HepG2 (cell line): ENCODE data around the gene SRPRA. TPM values are rescaled to one million over a fixed set of nuclear protein-coding genes. Genes with fewer than 3 reads are reported as not detected.
A peak's percentile ranks its signal among the peaks of the same experiment; 100 is the strongest.

Source experiments
- ATAC-seq: fragments of 200-7000 bp; cut with Tn5 transposase; 3 replicates; pipeline ENCODE4 v1.9.1; 2020; ENCODE audit warnings: mild to moderate bottlenecking, moderate library complexity
- BruUV-seq: library from RNA; stranded (reverse); fragments of 400-500 nt; replicated peaks from 2 replicates; lab custom pipeline; 2021; lab: Mats Ljungman, UMichigan
- CTCF ChIA-PET: fragments of 300-600 bp; formaldehyde crosslinking; extraction: SDS; loops from one replicate; lab custom pipeline; 2021; ENCODE audit warnings: low total read pairs, inconsistent platforms, low intra/inter-chr PET ratio; lab: Yijun Ruan, JAX
- POLR2A ChIA-PET: fragments of 350-600 bp; sonication (Branson Sonifier 250); formaldehyde crosslinking; loops from one replicate; lab custom pipeline; 2020; ENCODE audit warnings: antibody characterized with exemption, inconsistent platforms; lab: Yijun Ruan, JAX
- DNase-seq: peaks from one replicate; pipeline ENCODE4 v3.0.0-alpha.2; 2015; ENCODE audit warnings: low spot score
- FAIRE-seq: peaks from 3 replicates; lab custom pipeline; 2011; peaks lifted over from hg19 to GRCh38; lab: Jason Lieb, UNC
- H2AFZ ChIP-seq: one replicate; pipeline ENCODE4 v1.6.1; 2011; ENCODE audit warnings: low read length, inconsistent platforms
- H3K27ac ChIP-seq: fragments of 300-600 bp; 3 replicates; pipeline ENCODE4 v1.8.0; 2011; ENCODE audit warnings: mixed run types, mild to moderate bottlenecking, mixed read lengths, low read length, inconsistent platforms; ENCODE audit not compliant: insufficient read depth; ENCODE audit errors: extremely low read length
- H3K27me3 ChIP-seq, 2 experiments: fragments of 200-600 bp in 1 of 2; 2 replicates in 1 of 2; 3 replicates in 1 of 2; pipeline versions ENCODE4 v1.6.0 to v1.8.0; 2011; ENCODE audit warnings: low read length in 2 of 2, mild to moderate bottlenecking in 2 of 2, moderate library complexity in 2 of 2, inconsistent platforms in 1 of 2; ENCODE audit not compliant: insufficient read depth in 2 of 2, control insufficient read depth in 1 of 2
- H3K36me3 ChIP-seq, 2 experiments: fragments of 200-600 bp in 1 of 2; replicated peaks in 1 of 2; 2 replicates in 1 of 2; 3 replicates in 1 of 2; pipeline versions ENCODE4 v1.5.1 to v1.8.0; 2011; ENCODE audit warnings: low read length in 2 of 2, inconsistent platforms in 1 of 2; ENCODE audit not compliant: insufficient read depth in 2 of 2, control insufficient read depth in 1 of 2
- H3K4me1 ChIP-seq: 2 replicates; pipeline ENCODE4 v1.5.1; 2012; ENCODE audit warnings: low read length, inconsistent platforms; ENCODE audit not compliant: insufficient read depth
- H3K4me2 ChIP-seq: 2 replicates; pipeline ENCODE4 v1.6.0; 2011; ENCODE audit warnings: low read depth, low read length, inconsistent platforms
- H3K4me3 ChIP-seq, 3 experiments: fragments of 200-600 bp in 1 of 3; sonication (generic), shearing (Covaris generic) in 1 of 3; replicated peaks in 1 of 3; 2 replicates each; pipeline ENCODE4 v1.5.1; 2011 to 2016; ENCODE audit warnings: low read length in 3 of 3, inconsistent platforms in 2 of 3, low read depth in 2 of 3, mild to moderate bottlenecking in 2 of 3, control low read depth in 1 of 3, mixed read lengths in 1 of 3; ENCODE audit not compliant: insufficient read depth in 1 of 3
- H3K79me2 ChIP-seq: one replicate; pipeline ENCODE4 v1.6.1; 2011; ENCODE audit warnings: low read length, inconsistent platforms; ENCODE audit not compliant: insufficient read depth
- H3K9ac ChIP-seq: 2 replicates; pipeline ENCODE4 v1.6.0; 2011; ENCODE audit warnings: mild to moderate bottlenecking, low read depth, low read length, inconsistent platforms; ENCODE audit not compliant: insufficient read depth
- H3K9me3 ChIP-seq: 2 replicates; pipeline ENCODE4 v1.5.1; 2012; ENCODE audit warnings: mild to moderate bottlenecking, low read length
- H4K20me1 ChIP-seq: 2 replicates; pipeline ENCODE4 v1.6.0; 2011; ENCODE audit warnings: inconsistent platforms, mild to moderate bottlenecking, low read length, moderate library complexity; ENCODE audit not compliant: insufficient read depth
- AKAP8 ChIP-seq: sonication (generic); formaldehyde crosslinking; IDR thresholded peaks from 2 replicates; pipeline ENCODE4 v1.5.1; 2020; ENCODE audit warnings: mild to moderate bottlenecking, missing genetic modification reagents
- ARHGAP35 ChIP-seq: sonication (generic); formaldehyde crosslinking; IDR thresholded peaks from 2 replicates; pipeline ENCODE4 v1.9.0; 2022; ENCODE audit warnings: mild to moderate bottlenecking, inconsistent platforms, moderate library complexity, missing genetic modification reagents, borderline replicate concordance
- BCL6 ChIP-seq: IDR thresholded peaks from 2 replicates; pipeline ENCODE4 v1.6.1; 2016; ENCODE audit warnings: missing genetic modification reagents, missing compliant biosample characterization
- HBP1 ChIP-seq: IDR thresholded peaks from 2 replicates; pipeline ENCODE4 v1.6.1; 2016; ENCODE audit warnings: low read depth, control low read depth
- HES4 ChIP-seq: sonication (generic); formaldehyde crosslinking; IDR thresholded peaks from 2 replicates; pipeline ENCODE4 v1.9.0; 2021; ENCODE audit warnings: mild to moderate bottlenecking, missing genetic modification reagents, borderline replicate concordance
- JARID2 ChIP-seq: sonication (generic); formaldehyde crosslinking; IDR thresholded peaks from 2 replicates; pipeline ENCODE4 v1.8.1; 2023; ENCODE audit warnings: missing genetic modification reagents, inconsistent platforms; ENCODE audit not compliant: insufficient replicate concordance
- MBNL3 ChIP-seq: fragments of 250-450 bp; sonication (Bioruptor Pico); conservative IDR thresholded peaks from 2 replicates; pipeline ENCODE4 v1.8.0; 2022; ENCODE audit warnings: mild to moderate bottlenecking, inconsistent platforms
- NCOA5 ChIP-seq: sonication (generic); formaldehyde crosslinking; IDR thresholded peaks from 2 replicates; pipeline ENCODE4 v1.4.0; 2020; ENCODE audit warnings: missing genetic modification reagents
- PHF21A ChIP-seq: sonication (generic); formaldehyde crosslinking; IDR thresholded peaks from 2 replicates; pipeline ENCODE4 v1.5.0; 2020; ENCODE audit warnings: mild to moderate bottlenecking, missing genetic modification reagents
- PHF5A ChIP-seq: IDR thresholded peaks from one replicate; pipeline ENCODE4 v1.6.1; 2018; ENCODE audit warnings: low read depth, missing genetic modification reagents; ENCODE audit not compliant: unreplicated experiment
- TEAD3 ChIP-seq: optimal IDR thresholded peaks from 2 replicates; pipeline ENCODE3; 2016; ENCODE audit warnings: borderline replicate concordance
- ZBTB42 ChIP-seq: sonication (generic); formaldehyde crosslinking; IDR thresholded peaks from 2 replicates; pipeline ENCODE4 v1.5.0; 2020; ENCODE audit warnings: mild to moderate bottlenecking, missing genetic modification reagents
- ZKSCAN8 ChIP-seq: IDR thresholded peaks from 2 replicates; pipeline ENCODE4 v1.6.1; 2016; ENCODE audit warnings: borderline replicate concordance, missing genetic modification reagents, missing compliant biosample characterization
- ZNF30 ChIP-seq: sonication (generic); formaldehyde crosslinking; IDR thresholded peaks from 2 replicates; pipeline ENCODE4 v1.5.0; 2020; ENCODE audit warnings: mild to moderate bottlenecking, missing genetic modification reagents
- ZNF333 ChIP-seq: sonication (generic); formaldehyde crosslinking; IDR thresholded peaks from 2 replicates; pipeline ENCODE4 v1.4.0; 2020; ENCODE audit warnings: mild to moderate bottlenecking, missing genetic modification reagents, borderline replicate concordance
- ZNF501 ChIP-seq: sonication (generic); formaldehyde crosslinking; IDR thresholded peaks from 2 replicates; pipeline ENCODE4 v1.5.1; 2020; ENCODE audit warnings: mild to moderate bottlenecking, moderate library complexity, missing genetic modification reagents
- ZNF678 ChIP-seq: sonication (generic); formaldehyde crosslinking; IDR thresholded peaks from 2 replicates; pipeline ENCODE4 v1.4.0; 2020; ENCODE audit warnings: mild to moderate bottlenecking, missing genetic modification reagents
- ZSCAN20 ChIP-seq: sonication (generic); formaldehyde crosslinking; IDR thresholded peaks from 2 replicates; pipeline ENCODE4 v1.4.0; 2020; ENCODE audit warnings: missing genetic modification reagents, mild to moderate bottlenecking, borderline replicate concordance
- ZSCAN22 ChIP-seq: sonication (generic); formaldehyde crosslinking; IDR thresholded peaks from 2 replicates; pipeline ENCODE4 v1.4.0; 2020; ENCODE audit warnings: mild to moderate bottlenecking, missing genetic modification reagents
- ZZZ3 ChIP-seq: sonication (generic); formaldehyde crosslinking; IDR thresholded peaks from 2 replicates; pipeline ENCODE4 v1.4.0; 2020; ENCODE audit warnings: missing genetic modification reagents, mild to moderate bottlenecking, borderline replicate concordance
- WGBS: methylation state at CpG from one replicate; pipeline ENCODE4 v1.1.6; 2017; ENCODE audit warnings: low lambda C conversion rate; 5-methylcytosine and 5-hydroxymethylcytosine counted together
- in situ Hi-C: cut with HindIII; loops from 2 replicates; pipeline ENCODE4 v1.10.0; 2017; ENCODE audit warnings: low pct_unique_long_range_greater_than_20kb; ENCODE audit not compliant: extremely low pct_ligation_motif_present
- intact Hi-C: fragments of 100-400 bp; cut with micrococcal nuclease; formaldehyde crosslinking; loops from one replicate; pipeline ENCODE4 v1.10.0; 2022; ENCODE audit not compliant: unreplicated experiment
- polyA plus RNA-seq, 8 experiments: library from polyadenylated mRNA; depleted of rRNA in 3 of 8; stranded (reverse) in 7 of 8; unstranded in 1 of 8; fragments of >200 nt; fragmentation: Illumina TruSeq in 4 of 8; extraction: Trizol in 4 of 8; gene quantifications; 2 replicates each; pipeline versions ENCODE4 v1.2.1 to v1.2.3, GENCODE V29; 2011 to 2016; ENCODE audit warnings: low read depth in 4 of 8, missing spikeins in 1 of 8, mixed read lengths in 1 of 8; ENCODE audit not compliant: insufficient read depth in 1 of 8
- total RNA-seq, 5 experiments: library from RNA; depleted of rRNA; stranded (reverse); fragments of >200 nt; fragmentation: Illumina TruSeq; extraction: Trizol; gene quantifications; 2 replicates each; pipeline ENCODE4 v1.2.3, GENCODE V29; 2016; ENCODE audit warnings: low read depth in 1 of 5

The SRPRA gene
- total and polyA plus RNA-seq, 2 of the 13 experiments (the other 11 are each of a cell fraction or from before 2014, with no cell fraction given), result 27.7 to 64.6 TPM

DNA sequence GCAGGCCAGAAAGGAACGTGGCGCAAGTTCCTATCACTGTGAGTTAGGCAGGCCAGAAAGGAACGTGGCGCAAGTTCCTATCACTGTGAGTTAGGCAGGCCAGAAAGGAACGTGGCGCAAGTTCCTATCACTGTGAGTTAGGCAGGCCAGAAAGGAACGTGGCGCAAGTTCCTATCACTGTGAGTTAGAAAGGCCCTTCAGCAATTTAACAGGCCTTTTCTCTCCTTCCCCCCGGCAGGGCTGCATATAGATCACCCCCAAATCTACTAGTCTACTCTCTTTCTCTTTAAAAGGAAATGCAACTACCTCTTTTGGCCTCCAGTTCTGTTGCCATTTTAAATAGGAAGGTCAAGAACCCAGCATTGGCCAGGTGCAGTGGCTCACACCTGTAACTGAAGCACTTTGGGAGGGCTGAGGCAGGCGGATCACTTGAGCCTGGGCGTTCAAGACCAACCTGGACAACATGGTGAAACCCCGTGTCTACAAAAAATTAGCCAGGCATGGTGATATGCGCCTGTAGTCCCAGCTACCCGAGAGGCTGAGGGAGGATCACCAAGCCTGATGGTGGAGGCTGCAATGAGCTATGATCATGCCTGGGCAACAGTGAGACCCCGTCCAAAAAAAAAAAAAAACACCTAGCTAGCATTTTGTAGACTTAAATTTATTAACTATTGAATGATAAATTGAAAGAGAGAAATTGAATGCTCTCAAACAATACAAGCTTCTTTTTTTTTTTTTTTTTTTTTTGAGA is 42.2 kb downstream of the SRPRA start:
- intact Hi-C loops (no loop called here), in situ Hi-C loops (no loop called here)
- WGBS, result 96% methylated on average over 11 of the region's 15 CpGs
- no peak overlapping the region for H3K4me3 ChIP-seq
- no TSS peak for BruUV-seq
- TF ChIP-seq ZSCAN22 (CRISPR knock-in tag), result peak; percentile 53; the same call in 1 of the 2 replicates
- no peak for TF ChIP-seq ZNF501
- TF ChIP-seq ZNF678 (CRISPR knock-in tag), result no peak
- no peak overlapping the region for H3K4me2 ChIP-seq
- peaks cover 21% of the 10 kb centered on the region for H3K79me2 ChIP-seq
- no peak overlapping the region for H3K27ac ChIP-seq
- H3K27me3 ChIP-seq, result no peaks in the 10 kb centered on the region
- no peak for FAIRE-seq
- POLR2A ChIA-PET, result no interaction called here
- DNase-seq, result no peak
- no peaks in the 10 kb centered on the region for H3K9me3 ChIP-seq
- ATAC-seq, result no peak
- peaks cover 0 to 14% of the 10 kb centered on the region in 2 experiments; a peak in 2 of 5 replicates for H3K36me3 ChIP-seq
- no peaks in the 10 kb centered on the region for H4K20me1 ChIP-seq
- no peak overlapping the region for H3K9ac ChIP-seq
- CTCF ChIA-PET, result no interaction called here
- no peak overlapping the region for H2AFZ ChIP-seq
- no peaks in the 10 kb centered on the region for H3K4me1 ChIP-seq

DNA sequence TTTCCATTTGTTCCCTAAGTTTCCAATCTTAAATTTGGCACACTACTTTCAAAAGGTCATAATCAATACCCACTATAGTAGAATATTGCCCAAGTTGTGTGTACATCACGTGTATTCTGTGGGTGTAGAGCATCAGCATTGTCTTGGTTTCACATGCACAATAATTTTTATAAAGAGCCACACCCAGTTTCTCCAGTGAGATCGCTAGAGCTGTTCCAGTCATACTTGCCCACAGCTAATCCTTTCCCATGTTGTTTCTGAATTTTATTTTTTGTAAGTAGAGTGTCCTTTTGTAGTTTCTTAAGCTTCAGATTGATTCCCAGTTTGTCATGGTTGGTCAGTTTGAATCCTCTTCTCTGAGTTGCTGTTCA is 43.4 kb downstream of the SRPRA start:
- Histone ChIP-seq H3K4me2 (no peak overlapping the region), H3K36me3 (peaks cover 0 to 6% of the 10 kb centered on the region in 2 experiments; a peak in 2 of 5 replicates), H3K79me2 (peaks cover 24% of the 10 kb centered on the region), H3K27me3 (no peaks in the 10 kb centered on the region), H3K9ac (no peak overlapping the region), H3K4me3 (no peak overlapping the region), H3K9me3 (no peaks in the 10 kb centered on the region), H4K20me1 (no peaks in the 10 kb centered on the region), H3K4me1 (no peaks in the 10 kb centered on the region), H3K27ac (no peak overlapping the region), H2AFZ (no peak overlapping the region)
- in situ Hi-C loops, result no loop called here
- DNase-seq, result no peak
- intact Hi-C loops, result no loop called here
- BruUV-seq, result no TSS peak
- FAIRE-seq, result no peak
- 96% methylated on average over 2 of the region's 2 CpGs for WGBS
- POLR2A ChIA-PET, result no interaction called here
- CTCF ChIA-PET, result no interaction called here
- ATAC-seq, result no peak
- TF ChIP-seq PHF21A (CRISPR knock-in tag) (no peak), TEAD3 (CRISPR knock-in tag) (no peak), AKAP8 (CRISPR knock-in tag) (no peak), ZNF333 (CRISPR knock-in tag) (no peak), MBNL3 (CRISPR knock-in tag) (no peak), ZZZ3 (CRISPR knock-in tag) (no peak), ZNF30 (CRISPR knock-in tag) (no peak), PHF5A (CRISPR knock-in tag) (no peak), ZKSCAN8 (CRISPR knock-in tag) (no peak), NCOA5 (CRISPR knock-in tag) (no peak), HES4 (CRISPR knock-in tag) (no peak), HBP1 (CRISPR knock-in tag) (no peak), JARID2 (CRISPR knock-in tag) (no peak), ARHGAP35 (CRISPR knock-in tag) (no peak), BCL6 (CRISPR knock-in tag) (no peak), ZSCAN20 (CRISPR knock-in tag) (no peak), ZBTB42 (CRISPR knock-in tag) (no peak)
